Stimulated activated CD8-positive, alpha-beta memory T cell treated with anti-CD3 and anti-CD28 coated beads, Interleukin-12 subunit alpha, Interleukin-12 subunit beta, amount 100 ng/mL, for 24 hours (primary cell): Measurements from ENCODE around the gene KLC1.
"Not testable (repeated sequence)": the region's sequence is repeated elsewhere in the genome, so short reads cannot be mapped to it uniquely, and the experiment has no call there.

ENCODE experiments used
- DNase-seq: peaks from one replicate; pipeline ENCODE4 v3.0.0-alpha.2; 2020; ENCODE audit errors: extremely low read depth

KLC1 gene

GRCh38 chr14:103688906-103689902 is 60.2 kb downstream of the KLC1 start:
- DNase-seq: no peak

GRCh38 chr14:103690332-103690731 is 61.3 kb downstream of the KLC1 start:
- no peak for DNase-seq

GRCh38 chr14:103691655-103692054 is 62.6 kb downstream of the KLC1 start:
- DNase-seq: not testable (repeated sequence)

GRCh38 chr14:103692159-103692558 is 63.1 kb downstream of the KLC1 start:
- no peak for DNase-seq

- no peak for DNase-seq
Measured at GRCh38 chr14:103692871-103693270, 63.9 kb downstream of the KLC1 start.

- no peak for DNase-seq
Measured at GRCh38 chr14:103693515-103693914, 64.5 kb downstream of the KLC1 start.

GRCh38 chr14:103694572-103695026 is 65.6 kb downstream of the KLC1 start:
- DNase-seq: no peak

GRCh38 chr14:103695296-103696069 is 66.5 kb downstream of the KLC1 start:
- DNase-seq: no peak

- no peak for DNase-seq
Measured at GRCh38 chr14:103696070-103696402, 67.0 kb downstream of the KLC1 start.

- DNase-seq: no peak
Measured at GRCh38 chr14:103696466-103697071, 67.6 kb downstream of the KLC1 start.

GRCh38 chr14:103697206-103697602 is 68.2 kb downstream of the KLC1 start:
- DNase-seq: no peak

GRCh38 chr14:103697603-103698379 is 68.8 kb downstream of the KLC1 start:
- DNase-seq: no peak

GRCh38 chr14:103698380-103699260 is 69.6 kb downstream of the KLC1 start:
- no peak for DNase-seq

- DNase-seq: no peak
Measured at GRCh38 chr14:103699261-103699661, 70.2 kb downstream of the KLC1 start.

- DNase-seq: no peak
Measured at GRCh38 chr14:103699901-103700752, 71.1 kb downstream of the KLC1 start.

GRCh38 chr14:103700753-103701490 is 71.9 kb downstream of the KLC1 start:
- DNase-seq: no peak

- no peak for DNase-seq
Measured at GRCh38 chr14:103702095-103702494, 73.1 kb downstream of the KLC1 start.

- DNase-seq: no peak
Measured at GRCh38 chr14:103702497-103703432, 73.8 kb downstream of the KLC1 start.
